ENCODE results near the gene IER5L.
"Not testable (repeated sequence)": the region's sequence is repeated elsewhere in the genome, so short reads cannot be mapped to it uniquely, and the experiment has no call there.

The IER5L gene

GRCh38 chr9:129138476-129139232 lies 39.4 kb downstream of the IER5L start:
- no peak for DNase-seq (ENCODE audit: low spot score)

- no peak for DNase-seq (ENCODE audit: low spot score)
Measured at GRCh38 chr9:129138144-129138462, 40.0 kb downstream of the IER5L start.

- no peak for DNase-seq (ENCODE audit: low spot score)
Measured at GRCh38 chr9:129137292-129138143, 40.5 kb downstream of the IER5L start.

GRCh38 chr9:129136446-129137035 lies 41.5 kb downstream of the IER5L start:
- DNase-seq (ENCODE audit: low spot score), result peak; percentile 76

- no peak for DNase-seq (ENCODE audit: low spot score)
Measured at GRCh38 chr9:129135476-129135875, 42.6 kb downstream of the IER5L start.

- DNase-seq (ENCODE audit: low spot score), result no peak
Measured at GRCh38 chr9:129133082-129133481, 45.0 kb downstream of the IER5L start.

GRCh38 chr9:129131300-129132145 lies 46.5 kb downstream of the IER5L start:
- peak; percentile 76 for DNase-seq (ENCODE audit: low spot score)

- DNase-seq (ENCODE audit: low spot score), result no peak
Measured at GRCh38 chr9:129130791-129131190, 47.3 kb downstream of the IER5L start.

- DNase-seq (ENCODE audit: low spot score), result not testable (repeated sequence)
Measured at GRCh38 chr9:129130271-129130670, 47.8 kb downstream of the IER5L start.

GRCh38 chr9:129128689-129129088 lies 49.4 kb downstream of the IER5L start:
- DNase-seq (ENCODE audit: low spot score), result no peak

- DNase-seq (ENCODE audit: low spot score), result no peak
Measured at GRCh38 chr9:129126749-129127618, 51.1 kb downstream of the IER5L start.

All from cerebellar cortex (tissue), 1 donor.